Activated effector memory CD4-positive, alpha-beta T cell treated with Interleukin-2 at 50 U/mL for 16 hours (primary cell): ENCODE data around the gene CSAG2.

Experiments used
- DNase-seq: peaks from one replicate; pipeline ENCODE4 v3.0.0-alpha.2; 2020

The CSAG2 gene

GRCh38 chrX:152658302-152658701, 50.8 kb downstream of the CSAG2 start:
- DNase-seq = no peak
